Osteocyte (in vitro differentiated cells): Measurements from ENCODE around the gene FOXO6. TPM values are rescaled to one million over a fixed set of nuclear protein-coding genes. Genes with fewer than 3 reads are reported as not detected.

Experiments
- DNase-seq: peaks from one replicate; pipeline ENCODE4 v3.0.0; 2021; ENCODE audit warnings: mixed read lengths; ENCODE audit not compliant: unreplicated experiment; ENCODE audit errors: extremely low spot score
- H3K27ac Mint-ChIP-seq: one replicate; pipeline ENCODE4 v1.8.0; 2021; ENCODE audit warnings: mild to moderate bottlenecking, mixed read lengths; ENCODE audit not compliant: unreplicated experiment
- H3K27me3 Mint-ChIP-seq: one replicate; pipeline ENCODE4 v1.8.0; 2021; ENCODE audit warnings: mixed read lengths; ENCODE audit not compliant: unreplicated experiment
- H3K36me3 Mint-ChIP-seq: one replicate; pipeline ENCODE4 v1.8.0; 2021; ENCODE audit warnings: mixed read lengths; ENCODE audit not compliant: unreplicated experiment
- H3K4me1 Mint-ChIP-seq: one replicate; pipeline ENCODE4 v1.8.0; 2021; ENCODE audit warnings: mixed read lengths; ENCODE audit not compliant: unreplicated experiment
- H3K4me3 Mint-ChIP-seq: one replicate; pipeline ENCODE4 v1.8.0; 2021; ENCODE audit warnings: mild to moderate bottlenecking, moderate library complexity, mixed read lengths; ENCODE audit not compliant: unreplicated experiment
- H3K9me3 Mint-ChIP-seq: one replicate; pipeline ENCODE4 v1.8.0; 2021; ENCODE audit warnings: mixed read lengths; ENCODE audit not compliant: unreplicated experiment
- CTCF ChIP-seq: fragments of 200-600 bp; sonication (generic); IDR thresholded peaks from 2 replicates; pipeline ENCODE4 v1.5.0; 2021; ENCODE audit warnings: antibody characterized with exemption, mild to moderate bottlenecking, moderate library complexity
- total RNA-seq: library from RNA; stranded (reverse); gene quantifications from 2 replicates; pipeline ENCODE4 v1.2.1, GENCODE V29; 2021

FOXO6 gene
- total RNA-seq, 1 donor from 2014 or later = 0.99 TPM

- H3K36me3 Mint-ChIP-seq = no peaks in the 10 kb centered on the region
- DNase-seq = no peak
- no peaks in the 10 kb centered on the region for H3K9me3 Mint-ChIP-seq
- no peak for TF ChIP-seq CTCF
- peaks cover 1% of the 10 kb centered on the region for H3K4me1 Mint-ChIP-seq
- H3K4me3 Mint-ChIP-seq = no peak overlapping the region
- peaks cover 25% of the 10 kb centered on the region for H3K27me3 Mint-ChIP-seq
- no peak overlapping the region for H3K27ac Mint-ChIP-seq
These were observed 33.1 kb downstream of the FOXO6 start for GRCh38 chr1:41394369-41394744.

GRCh38 chr1:41394959-41395956 is 34.0 kb downstream of the FOXO6 start:
- Mint-ChIP-seq H3K27ac (no peak overlapping the region), H3K36me3 (no peaks in the 10 kb centered on the region), H3K4me1 (peaks cover 1% of the 10 kb centered on the region), H3K9me3 (peaks cover 3% of the 10 kb centered on the region), H3K27me3 (peaks cover 25% of the 10 kb centered on the region), H3K4me3 (no peak overlapping the region)
- TF ChIP-seq CTCF = no peak
- no peak for DNase-seq

GRCh38 chr1:41396084-41396483 is 34.9 kb downstream of the FOXO6 start:
- Mint-ChIP-seq H3K4me3 (no peak overlapping the region), H3K27ac (no peak overlapping the region), H3K36me3 (no peaks in the 10 kb centered on the region), H3K9me3 (peaks cover 5% of the 10 kb centered on the region), H3K27me3 (peaks cover 25% of the 10 kb centered on the region), H3K4me1 (peaks cover 1% of the 10 kb centered on the region)
- no peak for DNase-seq
- no peak for TF ChIP-seq CTCF

GRCh38 chr1:41397020-41397419 is 35.8 kb downstream of the FOXO6 start:
- Mint-ChIP-seq H3K4me3 (no peak overlapping the region), H3K27me3 (peaks cover 25% of the 10 kb centered on the region), H3K27ac (no peak overlapping the region), H3K9me3 (peaks cover 5% of the 10 kb centered on the region), H3K36me3 (no peaks in the 10 kb centered on the region), H3K4me1 (no peaks in the 10 kb centered on the region)
- no peak for TF ChIP-seq CTCF
- no peak for DNase-seq

GRCh38 chr1:41397753-41398330 is 36.6 kb downstream of the FOXO6 start:
- Mint-ChIP-seq H3K27me3 (peaks cover 25% of the 10 kb centered on the region), H3K9me3 (peaks cover 5% of the 10 kb centered on the region), H3K4me1 (no peaks in the 10 kb centered on the region), H3K27ac (no peak overlapping the region), H3K4me3 (no peak overlapping the region), H3K36me3 (no peaks in the 10 kb centered on the region)
- DNase-seq = no peak
- TF ChIP-seq CTCF = no peak
